ELR (cell line): Measurements from ENCODE around the gene DESI2.
"Not testable (repeated sequence)": the region's sequence is repeated elsewhere in the genome, so short reads cannot be mapped to it uniquely, and the experiment has no call there.

Experiments
- DNase-seq: peaks from one replicate; pipeline ENCODE4 v3.0.0-alpha.2; 2015; ENCODE audit warnings: low read depth

Gene DESI2

GRCh38 chr1:244705261-244706234 is 52.6 kb downstream of the DESI2 start:
- DNase-seq = no peak

- no peak for DNase-seq
Observed at GRCh38 chr1:244709076-244709475, 56.1 kb downstream of the DESI2 start.

GRCh38 chr1:244709476-244710368 is 56.8 kb downstream of the DESI2 start:
- DNase-seq = no peak

GRCh38 chr1:244710474-244711062 is 57.6 kb downstream of the DESI2 start:
- DNase-seq = no peak

- DNase-seq = no peak
Observed at GRCh38 chr1:244712669-244713068, 59.7 kb downstream of the DESI2 start.

GRCh38 chr1:244713332-244713731 is 60.4 kb downstream of the DESI2 start:
- DNase-seq = no peak

- no peak for DNase-seq
Observed at GRCh38 chr1:244727871-244728474, 75.0 kb downstream of the DESI2 start.

- DNase-seq = peak; percentile 57
Observed at GRCh38 chr1:244730153-244730933, 77.4 kb downstream of the DESI2 start.

GRCh38 chr1:244730934-244731434 is 78.1 kb downstream of the DESI2 start:
- no peak for DNase-seq

GRCh38 chr1:244731651-244732050 is 78.7 kb downstream of the DESI2 start:
- no peak for DNase-seq

- DNase-seq = no peak
Observed at GRCh38 chr1:244732851-244733450, 80.0 kb downstream of the DESI2 start.

- DNase-seq = no peak
Observed at GRCh38 chr1:244735404-244735803, 82.5 kb downstream of the DESI2 start.

GRCh38 chr1:244735876-244736561 is 83.1 kb downstream of the DESI2 start:
- DNase-seq = peak; percentile 50

GRCh38 chr1:244739140-244739539 is 86.2 kb downstream of the DESI2 start:
- DNase-seq = not testable (repeated sequence)

- DNase-seq = peak; percentile 63
Observed at GRCh38 chr1:244740027-244740617, 87.2 kb downstream of the DESI2 start.

GRCh38 chr1:244741692-244742091 is 88.8 kb downstream of the DESI2 start:
- no peak for DNase-seq

- no peak for DNase-seq
Observed at GRCh38 chr1:244749230-244750016, 96.5 kb downstream of the DESI2 start.

GRCh38 chr1:244751271-244751895 is 98.5 kb downstream of the DESI2 start:
- no peak for DNase-seq
